Measurements from ENCODE around the gene TUBD1. TPM values are rescaled to one million over a fixed set of nuclear protein-coding genes. Genes with fewer than 3 reads are reported as not detected.
A peak's percentile ranks its signal among the peaks of the same experiment; 100 is the strongest.
"Not testable (repeated sequence)": the region's sequence is repeated elsewhere in the genome, so short reads cannot be mapped to it uniquely, and the experiment has no call there.

The TUBD1 gene
- polyA plus RNA-seq, 3 donors, result 2.9 to 7.3 (median 3.9) TPM

- H3K36me3 ChIP-seq (replicated peaks in 1 of 2; ENCODE audit: control insufficient read depth in 1 of 2, insufficient read depth in 2 of 2, low read length in 2 of 2), result peaks cover 3 to 19% of the 10 kb centered on the region in 2 donors
- H3K4me3 Mint-ChIP-seq, result no peak overlapping the region
- H3K9me3 ChIP-seq (replicated peaks in 1 of 2; ENCODE audit: control insufficient read depth in 1 of 2, insufficient read depth in 1 of 2, low read length in 2 of 2), result no peaks in the 10 kb centered on the region
- no peaks in the 10 kb centered on the region for H3K79me2 ChIP-seq (ENCODE audit: insufficient read depth, low read length)
- DNase-seq, result no peak
- no peak overlapping the region for H3K27ac ChIP-seq (ENCODE audit: low read depth in 1 of 2, low read length in 2 of 2)
- intact Hi-C loops (cut with micrococcal nuclease), result no loop called here
- H3K27ac Mint-ChIP-seq, result peak overlapping the region in 1 of 7 donors; percentile 1
- H3K4me1 Mint-ChIP-seq, result peaks cover 37% of the 10 kb centered on the region
- no peaks in the 10 kb centered on the region for H3K27me3 ChIP-seq (ENCODE audit: control insufficient read depth in 2 of 2, insufficient read depth in 2 of 2, low read length in 2 of 2)
- H3K36me3 Mint-ChIP-seq, result peaks cover 16 to 28% of the 10 kb centered on the region in 2 donors
- H4K20me1 ChIP-seq (ENCODE audit: insufficient read depth, low read length), result no peaks in the 10 kb centered on the region
- H3K9ac ChIP-seq (ENCODE audit: insufficient read depth, low read length, poor library complexity, severe bottlenecking), result no peak overlapping the region
- no peaks in the 10 kb centered on the region for H3K9me3 Mint-ChIP-seq
- H3K4me1 ChIP-seq (ENCODE audit: control insufficient read depth in 1 of 2, insufficient read depth in 2 of 2, low read length in 2 of 2), result peaks cover 27 to 44% of the 10 kb centered on the region in 2 donors
- 100% methylated on average over 1 of the region's 5 CpGs for WGBS (ENCODE audit: insufficient coverage)
- no peak overlapping the region for H3K4me2 ChIP-seq (replicated peaks; ENCODE audit: extremely low read depth, low read length, poor library complexity, severe bottlenecking)
- no peak overlapping the region for H3K4me3 ChIP-seq (replicated peaks in 1 of 3; ENCODE audit: low read depth in 2 of 3, low read length in 3 of 3)
- TF ChIP-seq, protein P1, sequence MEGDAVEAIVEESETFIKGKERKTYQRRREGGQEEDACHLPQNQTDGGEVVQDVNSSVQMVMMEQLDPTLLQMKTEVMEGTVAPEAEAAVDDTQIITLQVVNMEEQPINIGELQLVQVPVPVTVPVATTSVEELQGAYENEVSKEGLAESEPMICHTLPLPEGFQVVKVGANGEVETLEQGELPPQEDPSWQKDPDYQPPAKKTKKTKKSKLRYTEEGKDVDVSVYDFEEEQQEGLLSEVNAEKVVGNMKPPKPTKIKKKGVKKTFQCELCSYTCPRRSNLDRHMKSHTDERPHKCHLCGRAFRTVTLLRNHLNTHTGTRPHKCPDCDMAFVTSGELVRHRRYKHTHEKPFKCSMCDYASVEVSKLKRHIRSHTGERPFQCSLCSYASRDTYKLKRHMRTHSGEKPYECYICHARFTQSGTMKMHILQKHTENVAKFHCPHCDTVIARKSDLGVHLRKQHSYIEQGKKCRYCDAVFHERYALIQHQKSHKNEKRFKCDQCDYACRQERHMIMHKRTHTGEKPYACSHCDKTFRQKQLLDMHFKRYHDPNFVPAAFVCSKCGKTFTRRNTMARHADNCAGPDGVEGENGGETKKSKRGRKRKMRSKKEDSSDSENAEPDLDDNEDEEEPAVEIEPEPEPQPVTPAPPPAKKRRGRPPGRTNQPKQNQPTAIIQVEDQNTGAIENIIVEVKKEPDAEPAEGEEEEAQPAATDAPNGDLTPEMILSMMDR (IDR thresholded peaks at IDR 0.05), result no peak
- H3K27me3 Mint-ChIP-seq (ENCODE audit: low read depth in 3 of 3), result no peaks in the 10 kb centered on the region
- no peak overlapping the region for H2AFZ ChIP-seq (ENCODE audit: insufficient read depth, low read depth, low read length, poor library complexity, severe bottlenecking)
Observed at GRCh38 chr17:59858167-59858816, 34.5 kb downstream of the TUBD1 start.

DNA sequence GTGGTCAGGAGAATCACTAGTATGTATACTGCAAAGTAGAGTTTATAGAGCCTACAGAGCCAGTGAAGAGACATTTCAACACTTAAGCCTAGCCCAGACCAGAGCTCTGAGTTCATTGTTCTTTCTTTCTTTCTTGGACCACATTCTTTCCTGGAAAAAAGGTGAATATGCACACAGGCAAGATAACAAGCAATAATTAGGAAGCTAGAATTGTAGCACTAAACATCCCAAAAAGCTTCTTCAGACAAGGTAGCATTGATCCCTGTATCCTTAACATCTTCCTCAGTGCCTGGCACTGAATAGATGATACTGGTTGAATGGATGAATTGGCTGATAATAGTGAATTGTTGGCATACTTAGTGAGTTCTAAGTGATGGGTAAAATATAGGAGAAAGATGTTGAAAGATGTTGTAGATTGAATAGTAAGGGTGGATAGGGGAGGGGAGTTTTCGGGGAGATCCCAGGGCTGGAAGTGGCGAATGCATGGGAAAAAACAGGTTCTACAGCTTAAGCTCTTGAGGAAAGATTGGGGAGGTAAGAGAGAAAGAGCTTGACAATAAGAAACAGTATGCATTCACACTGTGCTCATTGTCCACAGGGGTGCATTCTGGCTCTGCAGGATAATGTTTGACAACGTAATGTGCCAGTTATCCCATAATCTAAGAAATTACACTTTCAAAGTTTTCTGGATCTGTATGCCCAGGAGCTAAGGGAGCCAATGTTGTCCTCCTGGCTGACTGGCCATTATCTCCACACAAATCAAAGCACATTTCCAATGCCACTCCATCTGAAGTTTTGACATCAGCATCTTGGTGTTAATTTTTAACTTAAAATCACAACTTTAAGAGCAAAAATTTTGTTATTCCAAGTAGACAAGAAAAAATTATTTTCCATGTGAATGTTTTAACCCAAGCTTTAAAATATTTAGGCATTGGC, 35.6 kb downstream of the TUBD1 start:
- H3K79me2 ChIP-seq (ENCODE audit: insufficient read depth, low read length), result no peaks in the 10 kb centered on the region
- peaks cover 38 to 56% of the 10 kb centered on the region in 2 donors for H3K4me1 ChIP-seq (ENCODE audit: control insufficient read depth in 1 of 2, insufficient read depth in 2 of 2, low read length in 2 of 2)
- no peak overlapping the region for H3K4me2 ChIP-seq (replicated peaks; ENCODE audit: extremely low read depth, low read length, poor library complexity, severe bottlenecking)
- 97% methylated on average over 3 of the region's 3 CpGs for WGBS (ENCODE audit: insufficient coverage)
- no peak overlapping the region for H2AFZ ChIP-seq (ENCODE audit: insufficient read depth, low read depth, low read length, poor library complexity, severe bottlenecking)
- H3K9me3 ChIP-seq (replicated peaks in 1 of 2; ENCODE audit: control insufficient read depth in 1 of 2, insufficient read depth in 1 of 2, low read length in 2 of 2), result no peaks in the 10 kb centered on the region
- DNase-seq, result no peak
- Mint-ChIP-seq H3K4me1 (peaks cover 49% of the 10 kb centered on the region), H3K27me3 (ENCODE audit: low read depth in 3 of 3) (no peaks in the 10 kb centered on the region), H3K9me3 (no peaks in the 10 kb centered on the region), H3K27ac (no peak overlapping the region), H3K36me3 (peaks cover 13 to 22% of the 10 kb centered on the region in 2 donors), H3K4me3 (no peak overlapping the region)
- intact Hi-C loops (cut with micrococcal nuclease), result no loop called here
- peaks cover 0 to 11% of the 10 kb centered on the region in 2 donors for H3K36me3 ChIP-seq (replicated peaks in 1 of 2; ENCODE audit: control insufficient read depth in 1 of 2, insufficient read depth in 2 of 2, low read length in 2 of 2)
- H3K4me3 ChIP-seq (replicated peaks in 1 of 3; ENCODE audit: low read depth in 2 of 3, low read length in 3 of 3), result no peak overlapping the region
- no peak overlapping the region for H3K9ac ChIP-seq (ENCODE audit: insufficient read depth, low read length, poor library complexity, severe bottlenecking)
- no peaks in the 10 kb centered on the region for H4K20me1 ChIP-seq (ENCODE audit: insufficient read depth, low read length)
- H3K27ac ChIP-seq (ENCODE audit: low read depth in 1 of 2, low read length in 2 of 2), result peak overlapping the region in 1 of 2 donors; percentile 65
- TF ChIP-seq, protein P1 (IDR thresholded peaks at IDR 0.05), result no peak
- no peaks in the 10 kb centered on the region for H3K27me3 ChIP-seq (ENCODE audit: control insufficient read depth in 2 of 2, insufficient read depth in 2 of 2, low read length in 2 of 2)

DNA sequence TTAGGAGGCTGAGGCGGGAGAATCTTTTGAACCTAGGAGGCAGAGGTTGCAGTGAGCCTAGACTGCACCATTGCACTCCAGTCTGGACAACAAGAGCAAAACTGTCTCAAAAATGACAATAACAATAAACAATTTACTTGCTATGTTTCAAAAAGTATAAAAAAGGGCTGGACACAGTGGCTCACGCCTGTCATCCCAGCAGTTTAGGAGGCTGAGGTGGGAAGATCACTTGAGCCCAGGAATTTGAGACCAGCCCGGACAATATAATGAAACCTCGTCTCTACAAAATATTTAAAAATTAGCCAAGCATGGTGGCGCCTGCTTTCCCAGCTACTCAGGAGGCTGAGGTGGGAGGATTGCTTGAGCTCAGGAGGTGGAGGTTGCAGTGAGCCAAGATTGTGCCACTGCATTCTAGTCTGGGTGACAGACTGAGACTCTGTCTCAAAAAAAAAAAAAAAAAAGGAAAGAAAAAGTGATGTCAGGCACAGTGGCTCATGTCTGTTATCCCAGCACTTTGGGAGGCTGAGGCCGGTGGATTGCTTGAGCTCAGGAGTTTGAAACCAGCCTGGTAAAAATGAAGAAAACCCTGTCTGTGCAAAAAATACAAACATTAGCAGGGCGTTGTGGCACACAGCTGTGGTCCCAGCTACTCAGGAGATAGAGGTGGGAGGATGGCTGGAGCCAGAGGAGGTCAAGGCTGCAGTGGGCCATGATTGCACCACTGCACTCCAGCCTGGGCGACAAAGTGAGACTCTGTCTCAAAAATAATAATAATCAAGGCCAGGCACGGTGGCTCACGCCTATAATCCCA, 38.6 kb downstream of the TUBD1 start:
- H3K9me3 ChIP-seq (replicated peaks in 1 of 2; ENCODE audit: control insufficient read depth in 1 of 2, insufficient read depth in 1 of 2, low read length in 2 of 2); H4K20me1 ChIP-seq (ENCODE audit: insufficient read depth, low read length); H3K27me3 Mint-ChIP-seq (ENCODE audit: low read depth in 3 of 3); DNase-seq; H3K27ac ChIP-seq (ENCODE audit: low read depth in 1 of 2, low read length in 2 of 2); H3K4me3 ChIP-seq (replicated peaks in 1 of 3; ENCODE audit: low read depth in 2 of 3, low read length in 3 of 3); H3K36me3 ChIP-seq (replicated peaks in 1 of 2; ENCODE audit: control insufficient read depth in 1 of 2, insufficient read depth in 2 of 2, low read length in 2 of 2); H3K79me2 ChIP-seq (ENCODE audit: insufficient read depth, low read length); H3K9me3 Mint-ChIP-seq; H3K4me2 ChIP-seq (replicated peaks; ENCODE audit: extremely low read depth, low read length, poor library complexity, severe bottlenecking); H2AFZ ChIP-seq (ENCODE audit: insufficient read depth, low read depth, low read length, poor library complexity, severe bottlenecking); H3K9ac ChIP-seq (ENCODE audit: insufficient read depth, low read length, poor library complexity, severe bottlenecking); H3K36me3 Mint-ChIP-seq; H3K27me3 ChIP-seq (ENCODE audit: control insufficient read depth in 2 of 2, insufficient read depth in 2 of 2, low read length in 2 of 2); H3K4me3 Mint-ChIP-seq; intact Hi-C loops (cut with micrococcal nuclease): not testable (repeated sequence)
- H3K4me1 Mint-ChIP-seq, result peaks cover 76% of the 10 kb centered on the region
- peaks cover 61 to 83% of the 10 kb centered on the region in 2 donors for H3K4me1 ChIP-seq (ENCODE audit: control insufficient read depth in 1 of 2, insufficient read depth in 2 of 2, low read length in 2 of 2)
- WGBS (ENCODE audit: insufficient coverage), result 100% methylated on average over 2 of the region's 10 CpGs
- H3K27ac Mint-ChIP-seq, result peak overlapping the region in 1 of 7 donors; percentile 40
